ENCODE results near the gene NDUFB1. TPM values are rescaled to one million over a fixed set of nuclear protein-coding genes. Genes with fewer than 3 reads are reported as not detected.
A peak's percentile ranks its signal among the peaks of the same experiment; 100 is the strongest.

NDUFB1 gene
- total and polyA plus RNA-seq, 12 donors = 340 to 6,426 (median 496) TPM

GRCh38 chr14:92143309-92143708, 21.8 kb upstream of the NDUFB1 start:
- Histone ChIP-seq H3K36me3 (peaks cover 0 to 100% (median 66%) of the 10 kb centered on the region in 9 donors), H3K4me1 (no peaks in the 10 kb centered on the region), H3K27ac (no peak overlapping the region), H3K27me3 (no peaks in the 10 kb centered on the region), H3K4me3 (no peak overlapping the region), H3K9me3 (no peaks in the 10 kb centered on the region)
- ATAC-seq = no peak
- no peak for DNase-seq
- 65 to 66% methylated on average over 4 of the region's 4 CpGs for WGBS, 2 donors
- TF ChIP-seq CTCF (IDR thresholded peaks at IDR 0.05) = no peak
- intact Hi-C loops (cut with DNase I) = loop anchor here in 3 of 10 donors (5.0 to 10.0 kb wide), 5 partner anchors 311 to 541 kb away; no protein-coding TSS in a partner anchor

- Histone ChIP-seq H3K4me3 (no peak overlapping the region), H3K4me1 (peaks cover 0 to 4% (median 0%) of the 10 kb centered on the region in 9 donors), H3K36me3 (peaks cover 0 to 100% (median 36%) of the 10 kb centered on the region in 9 donors), H3K27ac (no peak overlapping the region), H3K27me3 (no peaks in the 10 kb centered on the region), H3K9me3 (no peaks in the 10 kb centered on the region)
- TF ChIP-seq CTCF (IDR thresholded peaks at IDR 0.05) = peak in 8 of 9 donors; percentile 33 to 71 (median 52)
- WGBS, 2 donors = 59 to 66% methylated on average over 1 of the region's 1 CpG
- no peak for DNase-seq
- no peak for ATAC-seq
- intact Hi-C loops (cut with DNase I) = loop anchor here in 8 of 10 donors (5.0 to 10.0 kb wide), 6 partner anchors 317 to 550 kb away; no protein-coding TSS in a partner anchor
Measured at GRCh38 chr14:92135269-92135668, 13.8 kb upstream of the NDUFB1 start.

DNA sequence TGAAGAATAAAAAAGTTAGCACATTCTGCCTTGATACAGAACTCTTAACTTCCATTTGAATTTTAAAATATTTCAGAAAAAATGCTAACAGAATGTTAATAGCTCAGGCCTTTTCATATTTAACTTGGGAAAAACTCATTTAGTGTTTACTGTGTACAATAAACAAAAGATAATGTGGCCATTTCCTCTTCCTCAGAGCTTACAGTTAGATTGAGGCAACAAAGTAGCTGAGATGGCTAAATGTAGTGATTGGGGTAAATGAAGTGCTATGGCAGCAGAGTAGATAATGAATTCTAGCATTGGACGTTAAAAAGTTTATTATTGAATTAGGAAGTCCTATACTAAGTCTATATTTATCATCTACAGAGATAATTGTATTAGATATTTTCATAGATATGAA, 12.9 kb upstream of the NDUFB1 start:
- 78 to 81% methylated on average over 1 of the region's 1 CpG for WGBS, 2 donors

GRCh38 chr14:92122761-92123160, 1.3 kb upstream of the NDUFB1 start:
- H3K4me1 ChIP-seq = peaks cover 4 to 60% (median 42%) of the 10 kb centered on the region in 9 donors
- DNase-seq (no peak), ATAC-seq (peak in 1 of 8 donors; percentile 7)
- H3K9me3 ChIP-seq = no peaks in the 10 kb centered on the region
- TF ChIP-seq CTCF (IDR thresholded peaks at IDR 0.05) = no peak
- peak overlapping the region in 8 of 10 donors; percentile 92 to 100 (median 96) for H3K27ac ChIP-seq
- H3K36me3 ChIP-seq = peaks cover 0 to 45% (median 10%) of the 10 kb centered on the region in 9 donors
- WGBS, 2 donors = 41 to 49% methylated on average over 9 of the region's 9 CpGs
- peak overlapping the region; percentile 64 to 98 (median 84) for H3K4me3 ChIP-seq
- H3K27me3 ChIP-seq = no peaks in the 10 kb centered on the region
- intact Hi-C loops (cut with DNase I) = loop anchor here in 3 of 10 donors (10.0 kb wide), 3 partner anchors 472 to 562 kb away; no protein-coding TSS in a partner anchor

More for the DNA sequence above, 12.9 kb upstream of the NDUFB1 start:
- DNase-seq = no peak
- peaks cover 0 to 7% (median 0%) of the 10 kb centered on the region in 9 donors for H3K4me1 ChIP-seq
- no peak for TF ChIP-seq CTCF (IDR thresholded peaks at IDR 0.05)
- peaks cover 0 to 100% (median 34%) of the 10 kb centered on the region in 9 donors for H3K36me3 ChIP-seq
- no peaks in the 10 kb centered on the region for H3K9me3 ChIP-seq
- no peak overlapping the region for H3K4me3 ChIP-seq
- intact Hi-C loops (cut with DNase I) = loop anchor here in 4 of 10 donors (10.0 kb wide), 2 partner anchors 320 to 550 kb away; no protein-coding TSS in a partner anchor
- H3K27me3 ChIP-seq = no peaks in the 10 kb centered on the region
- H3K27ac ChIP-seq = no peak overlapping the region
- no peak for ATAC-seq
